ENCODE results near the gene PFKFB2. TPM values are rescaled to one million over a fixed set of nuclear protein-coding genes. Genes with fewer than 3 reads are reported as not detected.

PFKFB2 gene
- total RNA-seq, 1 donor from 2014 or later = 10.1 TPM

GRCh38 chr1:207085887-207086286 is 32.8 kb downstream of the PFKFB2 start:
- DNase-seq (no peak), ATAC-seq (ENCODE audit: low read depth) (no peak)
- POLR2A ChIA-PET = no interaction called here
- H3K36me3 Mint-ChIP-seq (ENCODE audit: low read depth) = no peaks in the 10 kb centered on the region
- CTCF ChIA-PET = interaction anchor here (8.4 to 14.6 kb wide), 2 partner anchors 320 to 414 kb away, joined by 146 to 174 read pairs; partner anchors contain the start of gene CR1
- H3K4me3 Mint-ChIP-seq = no peak overlapping the region
- peaks cover 9% of the 10 kb centered on the region for H3K4me1 Mint-ChIP-seq
- H3K27ac Mint-ChIP-seq = no peak overlapping the region
- peaks cover 2% of the 10 kb centered on the region for H3K27me3 Mint-ChIP-seq
- TF ChIP-seq CTCF (IDR thresholded peaks at IDR 0.05) = no peak
- no peaks in the 10 kb centered on the region for H3K9me3 Mint-ChIP-seq
- intact Hi-C loops (cut with micrococcal nuclease) = loop anchor here (2.0 kb wide), 1 partner anchor 235 kb away; the partner anchor contains the start of gene CD55

- POLR2A ChIA-PET = interaction anchor here (2.1 kb wide), 1 partner anchor 408 kb away, joined by 7 read pairs; the partner anchor contains the start of gene CR1
- ATAC-seq (ENCODE audit: low read depth) (no peak), DNase-seq (no peak)
- no peaks in the 10 kb centered on the region for H3K36me3 Mint-ChIP-seq (ENCODE audit: low read depth)
- TF ChIP-seq CTCF (IDR thresholded peaks at IDR 0.05) = no peak
- no peak overlapping the region for H3K27ac Mint-ChIP-seq
- CTCF ChIA-PET = interaction anchor here (1.8 to 3.2 kb wide), 2 partner anchors 9 to 317 kb away, joined by 7 to 12 read pairs; no protein-coding TSS in a partner anchor
- H3K9me3 Mint-ChIP-seq = no peaks in the 10 kb centered on the region
- peaks cover 9% of the 10 kb centered on the region for H3K4me1 Mint-ChIP-seq
- H3K4me3 Mint-ChIP-seq = no peak overlapping the region
- intact Hi-C loops (cut with micrococcal nuclease) = no loop called here
- H3K27me3 Mint-ChIP-seq = peaks cover 2% of the 10 kb centered on the region
Measured at GRCh38 chr1:207088161-207088560, 35.1 kb downstream of the PFKFB2 start.

- CTCF ChIA-PET = interaction anchor here (0.5 to 3.2 kb wide), 5 partner anchors 9 to 410 kb away, joined by 3 to 12 read pairs (median 4); partner anchors contain the start of gene PFKFB2
- intact Hi-C loops (cut with micrococcal nuclease) = no loop called here
Measured at GRCh38 chr1:207088701-207089626, 35.9 kb downstream of the PFKFB2 start, which contains the start of gene C4BPB. Gene C4BPB (plus strand): TSS chr1:207088860. CDS start chr1:207089532, 672 bp downstream.

GRCh38 chr1:207089627-207090355 is 36.7 kb downstream of the PFKFB2 start:
- no peaks in the 10 kb centered on the region for H3K9me3 Mint-ChIP-seq
- peak overlapping the region; percentile 31 for H3K27ac Mint-ChIP-seq
- peak overlapping the region; percentile 70 for H3K4me3 Mint-ChIP-seq
- DNase-seq (no peak), ATAC-seq (ENCODE audit: low read depth) (no peak)
- H3K27me3 Mint-ChIP-seq = no peaks in the 10 kb centered on the region
- ChIA-PET POLR2A (interaction anchor here (1.3 to 2.1 kb wide), 2 partner anchors 233 to 406 kb away, joined by 3 to 7 read pairs; partner anchors contain the start of gene CR1), CTCF (interaction anchor here (0.7 to 3.2 kb wide), 4 partner anchors 10 to 410 kb away, joined by 3 to 12 read pairs (median 6); partner anchors contain the start of gene PFKFB2)
- TF ChIP-seq CTCF (IDR thresholded peaks at IDR 0.05) = no peak
- no peaks in the 10 kb centered on the region for H3K36me3 Mint-ChIP-seq (ENCODE audit: low read depth)
- intact Hi-C loops (cut with micrococcal nuclease) = no loop called here
- H3K4me1 Mint-ChIP-seq = peaks cover 6% of the 10 kb centered on the region

More at GRCh38 chr1:207088701-207089626, 35.9 kb downstream of the PFKFB2 start, which contains the start of gene C4BPB:
- Mint-ChIP-seq H3K27me3 (peaks cover 2% of the 10 kb centered on the region), H3K27ac (peak within 1 kb of the TSS; percentile 31), H3K9me3 (no peaks in the 10 kb centered on the region), H3K4me3 (peak within 1 kb of the TSS; percentile 70), H3K4me1 (peaks cover 9% of the 10 kb centered on the region), H3K36me3 (ENCODE audit: low read depth) (no peaks in the 10 kb centered on the region)
- POLR2A ChIA-PET = interaction anchor here (1.3 to 2.1 kb wide), 2 partner anchors 233 to 407 kb away, joined by 3 to 7 read pairs; partner anchors contain the start of gene CR1
- peak; percentile 19 for ATAC-seq (ENCODE audit: low read depth)
- no peak for TF ChIP-seq CTCF (IDR thresholded peaks at IDR 0.05)
- DNase-seq = no peak

Data from activated B cell treated with CpG ODN at 0.5 μM for 24 hours (primary cell).